Stimulated activated naive CD4-positive, alpha-beta T cell treated with Interleukin-2 at 50 U/mL for 16 hours (primary cell): ENCODE measurements around the gene WIF1.

Experiments used
- DNase-seq: peaks from one replicate; lab custom pipeline; 2025; lab: John Stamatoyannopoulos, UW

WIF1 gene

DNA sequence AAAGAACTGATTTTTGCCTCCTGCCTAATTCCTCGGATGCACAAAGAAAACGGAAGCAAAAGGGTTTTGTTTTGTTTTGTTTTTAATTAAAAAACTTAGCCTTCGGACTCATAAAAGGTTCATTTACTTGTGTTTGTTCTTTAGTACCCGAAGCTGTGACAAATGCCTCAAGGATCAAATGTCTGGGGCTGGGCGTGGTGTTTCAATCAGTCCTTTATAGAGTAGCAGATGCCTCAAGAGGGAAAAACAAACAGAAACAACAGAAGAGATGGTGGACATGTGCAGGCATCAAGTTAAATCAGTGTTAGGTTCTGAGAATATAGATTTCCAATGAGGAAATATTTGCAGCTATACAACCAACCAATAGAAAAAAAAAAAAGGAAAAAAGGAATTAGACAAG is 1.6 kb upstream of the WIF1 start:
- no peak for DNase-seq

DNA sequence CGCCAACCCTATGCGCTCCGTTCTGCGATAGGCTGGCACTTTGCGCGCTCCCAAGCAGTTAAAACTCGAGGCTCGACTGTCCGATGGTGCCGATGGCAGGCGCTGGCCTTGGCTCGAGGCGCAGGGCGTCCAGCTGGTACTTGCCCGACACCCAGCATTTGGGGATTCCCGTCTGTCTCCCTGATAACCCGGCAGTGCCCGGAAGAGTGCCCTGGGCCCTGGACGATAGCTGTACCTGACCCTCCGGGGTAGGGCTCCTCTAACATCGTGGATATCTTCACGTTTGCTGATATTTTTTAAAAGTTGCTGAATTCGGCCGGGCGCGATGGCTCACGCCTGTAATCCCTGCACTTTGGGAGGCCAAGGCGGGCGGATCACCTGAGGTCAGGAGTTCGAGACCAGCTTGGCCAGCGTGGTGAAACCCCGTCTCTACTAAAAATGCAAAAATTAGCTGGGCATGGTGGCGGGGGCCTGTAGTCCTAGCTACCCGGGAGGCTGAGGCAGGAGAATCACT is 908 bp upstream of the WIF1 start:
- DNase-seq, result no peak

DNA sequence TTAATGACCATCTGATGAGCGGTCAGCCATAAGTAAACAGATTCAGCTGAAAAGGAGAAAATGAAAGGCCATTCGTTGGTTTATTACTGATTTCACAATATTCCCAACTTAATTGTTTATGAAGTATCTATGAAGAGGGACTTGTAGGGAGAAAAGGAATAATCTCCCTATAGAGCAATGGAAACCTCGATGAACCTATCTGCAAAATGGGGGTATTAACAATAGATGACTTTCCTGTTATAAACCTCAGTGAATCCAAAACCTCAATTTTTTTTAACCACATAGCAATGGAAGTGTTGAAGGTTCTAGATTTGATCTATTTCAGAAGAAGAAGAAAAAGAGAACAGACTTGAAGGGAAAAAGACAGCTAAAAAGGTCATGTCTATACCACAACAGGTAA is 2.0 kb downstream of the WIF1 start:
- DNase-seq, result no peak

DNA sequence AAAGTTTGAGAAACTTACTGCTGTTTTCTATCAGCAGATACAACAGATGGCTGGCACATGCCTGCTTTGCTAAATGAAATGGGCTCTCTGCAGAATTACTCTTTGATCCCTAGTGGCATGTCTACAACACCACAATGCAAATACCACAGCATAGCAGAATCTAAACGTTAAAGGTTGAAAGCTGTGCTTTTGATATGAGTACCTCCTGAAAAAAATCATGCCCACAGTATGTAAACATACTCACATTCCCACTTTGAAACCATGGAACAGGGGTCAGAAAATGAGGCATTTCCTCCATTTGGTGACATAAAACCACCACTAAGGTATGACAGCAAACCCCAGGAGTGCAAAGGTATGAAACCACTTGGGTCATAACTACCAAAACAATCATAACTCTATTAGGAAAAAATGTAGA is 7.5 kb downstream of the WIF1 start:
- no peak for DNase-seq

DNA sequence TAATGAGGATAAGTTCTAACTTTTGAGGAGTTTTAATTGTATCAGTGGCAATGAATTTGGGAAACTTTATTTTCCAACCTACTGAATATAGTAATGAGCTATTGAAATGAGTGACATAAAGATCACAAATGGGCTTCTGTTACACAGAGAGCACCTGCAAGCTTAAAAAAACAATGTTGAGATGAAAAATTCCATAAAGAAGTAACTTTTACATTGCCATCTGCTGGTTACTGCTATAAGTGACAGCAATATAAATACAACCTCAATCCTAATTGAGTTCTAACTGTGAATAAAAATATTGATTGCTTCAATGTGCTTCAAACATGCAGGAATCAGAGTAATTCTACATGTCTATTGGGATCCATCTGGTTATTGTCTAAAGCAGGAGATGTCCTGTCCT is 14.2 kb downstream of the WIF1 start:
- DNase-seq, result no peak

DNA sequence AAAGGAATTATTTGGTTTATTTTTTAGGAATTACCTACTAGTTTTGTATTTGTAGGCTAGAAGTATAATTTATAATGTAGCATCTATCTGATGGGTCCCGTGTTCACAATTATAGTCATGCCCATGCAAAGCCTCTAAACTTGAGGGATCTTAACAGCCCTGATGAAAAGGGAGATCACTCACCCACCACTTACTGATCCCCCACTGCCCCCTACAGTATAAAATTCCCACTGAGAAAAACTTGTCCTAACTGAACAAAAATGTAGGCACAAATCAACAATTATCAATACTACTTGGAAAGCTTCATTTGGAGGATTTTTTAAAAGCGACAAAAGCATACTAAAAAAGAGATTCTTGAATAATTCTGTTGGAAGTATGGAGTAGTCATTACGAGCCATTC is 21.0 kb downstream of the WIF1 start:
- DNase-seq, result no peak

DNA sequence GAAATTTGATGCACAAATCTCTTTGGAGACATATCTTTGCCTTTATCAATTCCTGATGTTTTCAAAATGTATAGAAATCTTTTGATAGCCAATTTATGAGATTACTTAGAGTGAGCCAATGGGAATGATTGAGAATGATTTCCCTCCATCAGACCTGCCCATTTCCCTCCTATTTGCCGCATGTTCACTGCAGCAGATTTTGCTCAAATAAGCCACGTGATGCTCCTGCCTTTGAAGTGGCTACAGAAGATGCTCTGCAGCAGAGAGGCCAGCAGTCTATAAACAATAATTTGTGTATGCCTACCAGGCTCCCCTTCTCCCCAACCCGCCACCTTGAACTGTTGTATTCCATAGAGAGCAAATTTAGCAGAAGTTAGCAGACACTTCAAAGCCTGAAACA is 21.9 kb downstream of the WIF1 start:
- no peak for DNase-seq

DNA sequence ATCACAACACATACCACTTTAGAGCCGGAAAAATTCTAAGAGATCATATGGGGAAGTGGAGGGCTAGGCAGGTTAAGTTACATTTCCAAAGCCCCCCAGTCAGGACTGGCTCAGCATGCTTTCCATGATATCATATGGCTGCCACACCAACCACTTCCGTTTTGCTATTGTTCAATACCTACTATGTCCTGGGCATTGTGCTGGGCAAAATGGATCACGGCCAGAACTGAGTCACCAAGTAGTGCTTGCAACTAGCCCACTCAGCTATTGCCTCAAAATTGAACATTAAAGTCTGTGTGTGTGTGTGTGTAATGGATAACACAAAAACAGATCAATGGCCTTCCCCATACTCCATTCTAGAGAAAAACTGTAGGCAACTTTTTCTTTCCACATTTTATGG is 22.7 kb downstream of the WIF1 start:
- no peak for DNase-seq

DNA sequence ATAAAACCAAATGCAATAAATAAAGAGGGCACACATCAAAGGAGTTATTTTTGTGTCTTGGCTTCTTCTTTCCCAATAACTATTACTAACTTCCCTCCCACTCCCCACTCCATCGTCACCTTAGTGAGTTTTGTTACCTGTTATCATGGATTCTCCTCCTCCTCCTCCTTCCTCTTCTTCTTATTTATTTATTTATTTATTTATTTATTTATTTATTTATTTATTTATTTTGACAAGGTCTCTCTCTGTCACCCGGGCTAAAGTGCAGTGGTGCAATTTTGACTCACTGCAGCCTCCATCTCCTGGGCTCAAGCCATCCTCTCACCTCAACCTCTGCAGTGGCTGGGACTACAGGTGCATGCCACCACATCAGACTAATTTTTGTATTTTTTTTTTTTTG is 26.4 kb downstream of the WIF1 start:
- DNase-seq, result no peak

DNA sequence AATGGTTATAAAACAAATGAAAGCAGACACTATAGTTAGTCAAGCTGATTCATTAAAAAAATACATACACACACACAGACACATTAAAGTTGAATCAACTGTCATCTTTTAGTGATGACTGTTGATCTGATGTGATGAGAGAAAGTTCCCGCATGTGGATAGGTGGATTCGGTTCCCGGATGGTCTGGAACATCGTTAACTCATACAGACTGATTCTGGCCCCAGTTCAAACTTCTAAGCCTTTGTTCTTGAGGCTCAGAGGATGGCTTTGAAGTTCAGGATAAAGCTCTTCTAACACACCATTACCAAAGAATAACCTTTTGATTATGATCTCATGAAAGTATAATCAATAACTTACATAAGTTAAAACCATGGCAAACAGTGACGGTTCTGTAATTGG is 27.5 kb downstream of the WIF1 start:
- DNase-seq, result no peak

DNA sequence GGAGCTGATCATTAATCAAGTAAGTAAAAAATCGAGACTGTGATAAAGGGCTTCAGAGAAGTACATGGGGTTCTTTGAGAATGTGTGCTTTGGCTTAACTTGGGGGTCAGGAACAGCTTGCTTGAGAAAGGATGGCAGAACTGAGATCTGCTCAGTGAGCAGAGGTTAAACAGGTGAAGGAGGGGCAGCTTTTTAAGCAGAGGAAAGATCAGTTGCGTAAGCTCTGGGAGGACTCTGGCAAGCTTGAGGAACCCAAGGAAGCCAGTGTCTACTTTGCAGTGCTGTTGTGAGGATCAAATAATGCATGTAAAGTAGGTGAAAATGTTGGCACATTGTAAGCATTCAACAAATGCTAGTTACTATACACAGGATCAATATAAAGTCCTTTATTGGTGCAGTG is 30.6 kb downstream of the WIF1 start:
- DNase-seq, result no peak

DNA sequence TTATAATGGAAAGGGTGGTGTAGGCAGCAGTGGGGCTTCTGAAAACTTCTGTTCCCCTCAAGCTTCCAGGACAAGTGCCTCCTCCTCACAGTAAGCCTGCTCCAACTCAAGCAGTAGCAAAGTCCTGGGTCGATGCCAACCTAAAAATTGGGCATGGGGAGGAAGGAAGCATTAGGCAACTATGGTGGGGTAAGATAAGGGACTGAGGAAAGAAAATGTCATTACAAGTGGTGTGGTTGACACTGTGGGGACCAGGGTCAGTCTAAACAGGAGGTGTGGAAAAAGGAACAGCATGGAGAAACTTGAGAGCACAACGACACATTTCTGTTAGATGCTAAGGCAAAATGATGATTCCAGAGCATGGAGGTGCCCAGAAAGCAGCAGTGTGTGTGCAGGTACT is 34.9 kb downstream of the WIF1 start:
- DNase-seq, result no peak

DNA sequence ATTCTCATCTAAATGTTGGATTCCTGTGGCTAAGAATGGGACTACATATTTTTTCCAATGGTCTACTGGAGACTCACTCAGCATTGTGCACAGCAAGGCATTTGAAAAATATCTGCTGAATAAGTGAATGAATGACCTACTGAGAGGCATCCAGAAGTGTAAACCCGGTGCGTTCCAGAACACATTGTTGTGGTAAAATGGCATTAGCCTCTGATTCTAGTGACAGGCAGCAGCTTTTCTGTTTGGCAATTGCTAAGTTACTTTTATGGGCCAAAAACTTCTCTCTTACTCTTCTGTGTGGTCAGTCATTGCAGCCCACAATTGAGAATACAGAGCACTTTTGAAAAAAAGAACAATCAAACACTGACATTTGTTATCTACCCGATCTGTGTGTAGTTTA is 36.5 kb downstream of the WIF1 start:
- no peak for DNase-seq

DNA sequence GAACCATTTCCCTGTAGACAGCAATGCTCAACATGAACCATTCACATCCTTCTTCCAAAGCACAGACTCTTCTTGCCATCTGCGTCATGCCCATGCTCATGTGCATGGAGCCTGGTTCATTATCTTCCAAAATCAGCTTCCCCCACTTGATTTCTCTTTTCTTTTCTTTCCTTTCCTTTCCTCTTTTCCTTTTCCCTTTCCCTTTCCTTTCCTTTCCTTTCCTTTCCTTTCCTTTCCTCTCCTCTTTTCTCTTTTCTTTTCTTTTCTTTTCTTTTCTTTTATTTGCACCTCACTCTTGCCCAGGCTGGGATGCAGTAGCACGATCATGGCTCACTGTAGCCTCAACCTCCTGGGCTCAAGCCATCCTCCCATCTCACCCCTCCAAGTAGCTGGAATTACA is 37.5 kb downstream of the WIF1 start:
- DNase-seq, result no peak

DNA sequence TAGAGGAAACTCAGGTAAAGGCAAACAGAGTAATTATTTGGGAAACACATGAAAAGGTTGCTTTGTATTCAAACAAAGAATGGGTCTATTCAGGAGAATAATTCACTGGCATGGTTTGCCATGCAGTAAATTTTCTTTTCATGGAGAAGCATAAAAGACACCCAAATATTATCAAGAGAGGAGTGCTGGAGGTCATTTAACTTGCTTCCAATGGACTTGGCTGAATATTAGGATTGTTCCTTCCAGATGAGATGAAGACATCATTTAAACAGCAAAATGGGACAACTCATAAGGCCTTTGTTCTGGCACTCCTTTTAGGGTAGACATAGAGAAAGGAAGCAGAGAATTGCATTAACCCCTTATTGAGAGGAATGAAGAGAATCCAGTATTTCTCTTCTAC is 38.7 kb downstream of the WIF1 start:
- no peak for DNase-seq

DNA sequence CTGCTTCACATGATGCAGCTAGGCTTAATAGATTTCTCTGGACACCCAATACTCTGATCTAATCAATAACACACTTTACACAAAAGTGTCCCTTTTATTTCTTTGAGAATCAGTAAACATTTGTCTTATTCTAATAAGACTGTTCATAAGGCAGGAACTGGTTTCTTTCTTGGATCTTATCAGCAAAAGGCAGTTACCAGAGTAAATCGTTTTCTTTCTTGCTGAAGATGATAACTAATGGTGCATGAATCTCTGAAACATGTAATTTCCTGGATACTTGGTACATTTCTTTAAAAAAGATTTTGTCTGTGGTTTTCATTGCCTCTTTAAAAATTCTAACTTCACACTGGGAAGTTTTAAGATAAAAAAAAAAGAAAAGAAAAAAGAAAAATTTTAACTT is 39.6 kb downstream of the WIF1 start:
- no peak for DNase-seq

DNA sequence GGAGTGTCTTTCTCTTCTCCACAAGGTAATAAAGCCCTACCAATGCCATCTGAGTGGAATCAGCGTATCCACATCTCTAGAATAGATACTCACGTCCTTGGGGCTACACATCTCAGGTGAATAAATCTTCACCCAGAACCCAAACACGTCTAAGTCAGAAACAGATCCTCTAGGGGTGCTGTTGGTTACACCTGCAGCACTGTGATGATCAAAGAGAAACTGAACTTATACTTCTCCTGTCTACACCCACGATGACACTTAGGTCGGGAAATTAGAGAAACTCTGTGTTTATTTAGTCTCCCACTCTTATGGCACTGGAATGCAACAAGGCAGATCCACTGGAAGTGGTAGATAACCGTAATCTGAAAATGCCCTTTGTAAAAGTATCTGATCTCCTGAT is 46.2 kb downstream of the WIF1 start:
- no peak for DNase-seq

DNA sequence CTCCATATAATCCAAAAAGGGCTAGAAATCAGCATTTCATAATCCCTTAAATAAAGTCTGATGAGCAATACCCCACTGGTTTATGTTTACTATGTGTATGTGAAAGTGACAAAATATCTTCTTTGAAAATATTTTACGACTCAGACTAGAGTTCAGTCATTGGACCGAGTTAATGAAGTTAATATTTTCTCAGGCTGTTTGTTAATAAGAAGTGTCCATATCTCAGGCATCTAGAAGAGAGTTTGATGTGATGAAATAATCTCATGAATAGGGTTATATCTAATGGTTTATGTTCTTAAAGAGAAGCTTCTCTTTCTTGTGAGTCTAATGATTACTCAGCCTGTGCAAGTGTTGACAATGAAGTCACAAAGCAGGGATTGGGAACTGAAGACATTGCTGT is 51.8 kb downstream of the WIF1 start:
- no peak for DNase-seq

DNA sequence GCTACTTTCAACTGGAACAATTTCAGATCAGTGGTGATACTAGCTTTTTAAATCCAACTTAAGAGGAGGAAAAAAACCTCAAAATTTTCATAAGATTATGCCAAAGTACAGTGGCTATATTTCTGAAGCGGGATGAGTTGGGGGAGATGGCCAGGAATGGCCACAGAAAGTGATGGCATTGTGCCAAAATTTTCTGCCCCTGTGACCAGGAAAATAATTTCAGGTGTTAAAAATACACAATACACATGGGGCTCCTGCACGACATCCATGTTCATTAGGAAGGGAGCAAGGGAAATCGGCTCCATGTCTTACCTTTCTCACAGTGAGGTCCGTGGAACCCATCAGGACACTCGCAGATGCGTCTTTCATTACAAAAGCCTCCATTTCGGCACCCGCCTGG is 53.7 kb downstream of the WIF1 start:
- no peak for DNase-seq

DNA sequence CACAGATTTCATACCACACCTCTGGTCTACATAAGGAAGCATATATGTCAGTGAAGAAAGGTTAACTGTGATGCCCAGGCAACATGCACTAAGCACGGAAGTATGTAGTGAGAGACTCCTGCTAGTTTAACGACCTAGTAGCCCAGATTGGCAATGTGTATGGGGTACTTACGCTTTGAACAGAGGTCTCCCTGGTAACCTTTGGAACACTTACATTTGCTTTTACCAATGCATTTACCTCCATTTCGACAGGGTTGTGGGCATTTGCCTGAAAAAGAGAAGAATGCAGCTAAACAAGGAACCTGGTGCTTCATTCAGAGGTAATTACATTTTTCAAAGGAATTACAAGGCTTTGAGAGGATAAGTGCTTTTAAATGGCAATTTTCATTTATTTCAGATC is 65.2 kb downstream of the WIF1 start:
- no peak for DNase-seq

DNA sequence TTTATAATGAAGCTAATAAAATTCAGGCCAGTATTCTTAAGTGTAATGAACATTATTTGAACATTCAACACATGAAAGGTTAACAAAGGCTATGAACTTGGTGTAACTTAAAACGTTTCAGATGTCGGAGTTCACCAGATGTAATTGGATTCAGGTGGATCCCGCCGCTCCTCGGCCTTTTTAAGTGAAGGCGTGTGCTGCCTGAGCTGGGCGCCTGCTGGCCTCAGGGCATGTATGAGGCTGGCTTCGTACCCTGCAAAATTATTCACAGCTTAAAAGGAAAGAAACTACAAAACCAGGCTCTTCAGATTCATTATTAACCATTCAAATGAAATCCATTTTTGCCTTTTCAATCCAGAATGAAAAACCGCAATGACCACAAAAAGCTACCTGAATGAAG is 69.9 kb downstream of the WIF1 start:
- no peak for DNase-seq

DNA sequence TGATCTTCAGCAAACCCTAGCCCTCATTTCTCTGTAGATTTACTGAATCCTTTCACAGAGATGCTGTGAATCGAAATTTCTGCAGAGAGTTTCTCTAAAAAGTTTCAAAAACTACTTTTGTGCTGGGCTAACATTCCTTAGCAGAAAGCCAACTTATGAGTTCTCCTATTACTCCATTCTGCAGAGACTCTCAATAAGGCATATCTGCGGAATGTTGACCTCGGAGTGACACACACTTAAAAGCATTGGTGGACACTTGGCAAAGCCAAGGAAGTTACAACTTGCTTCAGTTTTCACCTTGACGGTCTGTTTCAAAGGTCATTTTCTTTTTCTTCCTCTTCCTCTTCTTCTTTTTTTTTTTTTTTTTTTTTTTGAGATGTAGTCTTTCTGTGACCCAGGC is 75.8 kb downstream of the WIF1 start:
- DNase-seq, result no peak

DNA sequence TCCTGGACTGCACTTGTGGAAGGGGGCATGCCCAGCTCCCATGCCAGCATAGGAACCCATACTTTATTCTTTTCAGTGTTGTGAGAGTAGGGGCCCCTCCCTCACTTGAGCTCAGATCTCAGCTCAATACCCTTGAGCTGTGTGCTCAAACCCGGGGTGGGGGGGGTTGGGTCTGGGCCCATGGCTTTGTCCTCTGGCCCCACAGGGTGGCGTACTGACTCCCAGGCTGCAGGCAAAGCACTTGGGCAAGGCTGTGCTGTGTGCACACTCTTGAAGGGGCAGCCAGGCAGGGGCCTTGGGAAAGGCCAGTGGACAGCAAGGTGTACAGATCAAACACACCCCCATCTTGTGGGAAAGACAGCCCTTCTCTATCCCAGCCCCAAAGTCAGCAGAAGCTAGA is 81.8 kb downstream of the WIF1 start:
- no peak for DNase-seq

DNA sequence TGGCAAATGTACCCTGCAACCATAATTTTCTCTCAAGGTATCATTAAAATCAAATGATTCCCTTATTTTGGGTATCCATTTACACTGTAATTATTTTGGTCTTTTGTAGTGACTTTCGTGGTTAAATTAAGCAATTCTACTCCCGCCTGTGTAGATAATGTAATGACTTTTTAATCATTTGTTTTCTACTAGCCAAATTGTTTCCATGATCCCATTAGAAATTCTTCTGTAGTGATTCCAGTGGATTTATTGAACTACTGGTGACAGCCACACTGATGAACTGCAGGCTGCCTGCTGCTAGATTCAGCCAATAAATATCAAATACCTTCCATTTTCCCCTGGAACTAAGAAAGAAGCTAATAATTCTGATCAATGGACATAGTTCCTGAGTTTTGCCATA is 96.0 kb downstream of the WIF1 start:
- DNase-seq, result no peak

DNA sequence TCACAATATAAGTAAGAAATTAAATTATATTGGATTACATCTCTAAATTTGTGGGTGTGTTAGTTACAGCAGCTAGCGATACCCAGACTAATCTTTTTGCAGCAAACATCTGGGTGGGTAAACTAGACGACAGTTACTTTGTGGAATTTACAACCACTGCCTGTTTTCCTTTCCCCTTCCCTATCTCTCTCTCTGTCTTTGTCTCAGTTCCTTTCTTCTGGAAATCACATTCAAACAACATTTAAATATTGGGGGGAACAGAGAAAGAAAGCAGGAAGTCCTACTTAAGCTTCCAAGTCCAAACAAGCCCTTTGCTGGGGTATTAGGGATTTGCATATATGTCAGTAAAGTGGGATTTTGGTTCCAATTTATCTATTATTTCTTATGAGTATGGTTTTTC is 97.6 kb downstream of the WIF1 start:
- DNase-seq, result no peak
